D721Med (cell line): Measurements from ENCODE around the gene ACAD11.

Experiments used
- DNase-seq: peaks from one replicate; pipeline ENCODE4 v3.0.0; 2011; ENCODE audit warnings: low spot score; ENCODE audit not compliant: insufficient read length
- FAIRE-seq: peaks from 2 replicates; lab custom pipeline; 2011; peaks lifted over from hg19 to GRCh38; lab: Jason Lieb, UNC
- TF ChIP-seq, protein P1 (sequence below): IDR thresholded peaks from 2 replicates; pipeline ENCODE4 v1.5.1; 2012; ENCODE audit warnings: mild to moderate bottlenecking, control low read depth; ENCODE audit not compliant: insufficient read depth; ENCODE audit errors: missing control alignments

Gene ACAD11

DNA sequence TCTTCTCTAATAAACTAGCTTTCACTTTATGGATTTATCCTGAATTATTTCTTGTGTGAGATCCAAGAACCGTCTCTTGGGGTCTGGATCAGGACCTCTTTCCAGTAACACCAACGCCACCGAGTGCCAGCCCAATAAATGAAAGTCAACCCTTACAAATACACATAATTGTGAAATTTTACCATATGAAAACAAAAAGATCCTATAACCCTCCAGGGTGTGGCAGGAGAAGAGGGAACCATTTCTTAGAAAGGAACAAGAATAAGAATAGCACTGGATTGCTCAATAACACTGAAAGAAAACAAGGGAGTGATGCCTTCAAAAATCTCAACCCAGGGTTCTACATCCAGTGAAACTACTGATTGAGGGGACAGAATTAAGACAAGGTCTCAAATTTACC lies 114.1 kb downstream of the ACAD11 start:
- TF ChIP-seq, protein P1, sequence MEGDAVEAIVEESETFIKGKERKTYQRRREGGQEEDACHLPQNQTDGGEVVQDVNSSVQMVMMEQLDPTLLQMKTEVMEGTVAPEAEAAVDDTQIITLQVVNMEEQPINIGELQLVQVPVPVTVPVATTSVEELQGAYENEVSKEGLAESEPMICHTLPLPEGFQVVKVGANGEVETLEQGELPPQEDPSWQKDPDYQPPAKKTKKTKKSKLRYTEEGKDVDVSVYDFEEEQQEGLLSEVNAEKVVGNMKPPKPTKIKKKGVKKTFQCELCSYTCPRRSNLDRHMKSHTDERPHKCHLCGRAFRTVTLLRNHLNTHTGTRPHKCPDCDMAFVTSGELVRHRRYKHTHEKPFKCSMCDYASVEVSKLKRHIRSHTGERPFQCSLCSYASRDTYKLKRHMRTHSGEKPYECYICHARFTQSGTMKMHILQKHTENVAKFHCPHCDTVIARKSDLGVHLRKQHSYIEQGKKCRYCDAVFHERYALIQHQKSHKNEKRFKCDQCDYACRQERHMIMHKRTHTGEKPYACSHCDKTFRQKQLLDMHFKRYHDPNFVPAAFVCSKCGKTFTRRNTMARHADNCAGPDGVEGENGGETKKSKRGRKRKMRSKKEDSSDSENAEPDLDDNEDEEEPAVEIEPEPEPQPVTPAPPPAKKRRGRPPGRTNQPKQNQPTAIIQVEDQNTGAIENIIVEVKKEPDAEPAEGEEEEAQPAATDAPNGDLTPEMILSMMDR, result no peak
- no peak for FAIRE-seq
- DNase-seq, result no peak

GRCh38 chr3:132544130-132544529 lies 115.5 kb downstream of the ACAD11 start:
- FAIRE-seq (no peak), DNase-seq (no peak)
- TF ChIP-seq, protein P1, result no peak

- TF ChIP-seq, protein P1, result no peak
- DNase-seq (no peak), FAIRE-seq (no peak)
Measured at GRCh38 chr3:132543011-132543739, 116.4 kb downstream of the ACAD11 start.

DNA sequence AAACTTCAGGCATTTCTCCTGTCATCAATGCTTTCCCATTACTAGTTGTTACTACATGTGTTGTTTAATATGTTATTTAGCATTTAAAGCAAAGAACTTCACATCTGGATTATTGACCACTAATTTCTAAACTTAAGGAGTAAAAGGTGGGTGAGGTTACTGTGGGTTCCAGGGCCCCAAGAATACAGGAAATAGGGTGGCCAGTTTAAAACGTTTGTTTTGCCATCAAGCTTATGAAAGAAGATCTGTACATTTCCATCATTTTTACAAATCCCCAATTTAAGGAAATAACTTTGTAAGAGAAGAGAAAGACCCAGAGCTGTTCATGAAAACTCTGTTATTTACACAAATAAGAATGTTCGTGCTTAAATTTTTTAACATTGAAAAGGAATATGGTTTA lies 117.0 kb downstream of the ACAD11 start:
- no peak for FAIRE-seq
- TF ChIP-seq, protein P1, result no peak
- no peak for DNase-seq

GRCh38 chr3:132539681-132540080 lies 119.9 kb downstream of the ACAD11 start:
- FAIRE-seq (no peak), DNase-seq (no peak)
- TF ChIP-seq, protein P1, result no peak

DNA sequence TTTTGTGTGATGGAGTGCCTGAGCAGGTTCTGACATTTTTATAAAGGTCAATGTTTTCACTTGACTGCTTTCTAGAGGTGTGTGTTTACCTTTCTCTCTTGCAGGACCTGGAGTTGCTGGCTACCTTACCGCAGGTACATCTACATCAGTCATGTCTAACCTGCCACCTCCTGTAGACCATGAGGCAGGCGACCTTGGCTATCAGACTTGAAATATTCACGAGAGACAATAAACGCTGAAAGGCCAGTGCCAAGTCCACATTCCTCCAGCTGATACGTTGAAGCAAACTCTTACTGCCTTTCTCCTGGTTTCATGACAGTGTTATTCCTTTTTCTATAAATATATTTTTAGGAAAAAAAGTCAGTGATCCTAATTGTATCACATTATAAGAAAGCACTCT lies 121.5 kb downstream of the ACAD11 start:
- DNase-seq (no peak), FAIRE-seq (no peak)
- TF ChIP-seq, protein P1, result no peak

DNA sequence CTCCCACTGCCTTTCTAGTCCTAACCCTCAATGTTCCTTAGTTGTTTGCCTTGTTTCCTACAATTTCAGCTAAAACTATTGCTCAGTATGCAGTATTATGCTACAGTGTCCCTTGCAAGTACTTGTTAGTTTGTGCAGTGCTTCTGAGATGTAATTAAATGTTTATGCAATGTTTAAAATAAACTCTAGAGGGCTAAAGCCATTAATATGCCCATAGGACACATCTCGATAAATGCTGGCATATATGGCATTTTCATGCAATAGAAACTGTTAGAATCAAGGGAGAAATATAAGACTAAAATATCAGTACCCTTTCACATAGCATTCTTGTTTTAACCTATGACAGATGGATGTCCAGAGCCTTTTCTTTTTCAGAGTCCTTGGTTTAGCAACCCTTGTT lies 122.3 kb downstream of the ACAD11 start:
- TF ChIP-seq, protein P1, result no peak
- DNase-seq (no peak), FAIRE-seq (no peak)
